PFSK-1 (cell line): Measurements from ENCODE around the gene BAG1.

Experiments
- FOXP2 ChIP-seq: optimal IDR thresholded peaks from 2 replicates; pipeline ENCODE3; 2011; ENCODE audit warnings: borderline replicate concordance, control low read depth, inconsistent platforms; ENCODE audit not compliant: insufficient read depth; ENCODE audit errors: extremely low read length, extremely low read depth
- TAF1 ChIP-seq: IDR thresholded peaks from 2 replicates; pipeline ENCODE4 v1.6.1; 2012; ENCODE audit warnings: low read length, control low read depth, borderline replicate concordance; ENCODE audit not compliant: insufficient read depth

DNA sequence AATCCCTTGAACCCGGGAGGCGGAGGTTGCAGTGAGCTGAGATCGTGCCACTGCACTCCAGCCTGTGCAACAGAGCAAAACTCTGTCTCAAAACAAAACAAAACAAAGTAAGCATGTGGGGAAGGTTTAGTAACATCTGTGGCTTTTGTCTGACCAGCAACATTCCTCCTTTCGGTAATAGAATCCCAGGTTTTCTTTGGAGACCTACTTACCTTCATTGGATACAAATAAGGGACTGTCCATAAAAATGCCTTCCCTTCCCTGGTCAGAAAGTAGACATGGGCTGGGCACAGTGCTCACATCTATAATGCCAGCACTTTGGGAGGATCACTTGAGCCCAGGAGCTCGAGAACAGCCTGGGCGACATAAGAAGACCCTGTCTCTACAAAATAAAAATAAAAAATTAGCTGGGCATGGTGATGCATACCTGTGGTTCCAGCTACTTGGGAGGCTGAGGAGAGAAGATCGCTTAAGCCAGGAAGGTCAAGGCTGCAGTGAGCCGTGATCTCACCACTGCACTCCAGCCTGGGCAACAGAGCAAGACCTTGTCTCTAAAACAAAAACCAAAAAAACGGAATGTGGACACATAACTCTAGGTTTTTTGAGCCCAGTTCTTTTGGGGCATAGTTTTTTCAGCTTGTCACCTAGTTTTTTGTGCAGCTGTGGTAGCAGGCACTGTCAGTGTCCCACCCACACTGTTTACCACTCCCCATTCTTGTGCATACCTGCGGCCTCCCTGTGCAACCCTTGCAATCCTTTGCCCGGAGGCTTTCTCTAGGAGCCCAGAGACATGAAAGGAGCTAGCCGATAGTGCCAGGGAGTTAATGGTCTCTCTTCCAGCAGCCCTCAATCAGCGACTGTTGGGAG lies 33.5 kb downstream of the BAG1 start:
- TF ChIP-seq FOXP2, result no peak
- TF ChIP-seq TAF1, result no peak
